Panc1 (cell line): ENCODE data around the gene SNTG2.

ENCODE experiments used
- POLR2AphosphoS5 ChIP-seq: IDR thresholded peaks from 2 replicates; pipeline ENCODE4 v1.6.1; 2012; ENCODE audit warnings: mild to moderate bottlenecking, low read depth, low read length, moderate library complexity
- TF ChIP-seq, protein P1 (sequence below): fragments of 450-650 bp; IDR thresholded peaks from 2 replicates; pipeline ENCODE4 v1.5.1; 2017; ENCODE audit warnings: mild to moderate bottlenecking

DNA sequence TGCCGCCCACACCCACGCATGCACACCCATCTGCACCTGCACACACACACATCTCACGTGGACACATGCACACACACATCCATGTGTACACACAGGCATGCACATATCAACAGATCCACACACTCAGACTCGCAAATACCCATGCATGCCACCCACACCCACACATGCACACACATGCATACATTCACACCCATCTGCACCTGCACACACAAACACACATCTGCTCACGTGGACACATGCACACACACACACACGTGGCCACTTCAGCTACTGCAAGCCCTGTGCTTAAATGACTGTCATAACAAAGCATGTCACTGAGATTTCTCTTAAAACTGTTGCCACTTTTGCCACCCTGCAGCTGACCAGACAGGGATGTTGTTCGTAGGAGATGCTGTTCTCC, 186.6 kb downstream of the SNTG2 start:
- TF ChIP-seq, protein P1, sequence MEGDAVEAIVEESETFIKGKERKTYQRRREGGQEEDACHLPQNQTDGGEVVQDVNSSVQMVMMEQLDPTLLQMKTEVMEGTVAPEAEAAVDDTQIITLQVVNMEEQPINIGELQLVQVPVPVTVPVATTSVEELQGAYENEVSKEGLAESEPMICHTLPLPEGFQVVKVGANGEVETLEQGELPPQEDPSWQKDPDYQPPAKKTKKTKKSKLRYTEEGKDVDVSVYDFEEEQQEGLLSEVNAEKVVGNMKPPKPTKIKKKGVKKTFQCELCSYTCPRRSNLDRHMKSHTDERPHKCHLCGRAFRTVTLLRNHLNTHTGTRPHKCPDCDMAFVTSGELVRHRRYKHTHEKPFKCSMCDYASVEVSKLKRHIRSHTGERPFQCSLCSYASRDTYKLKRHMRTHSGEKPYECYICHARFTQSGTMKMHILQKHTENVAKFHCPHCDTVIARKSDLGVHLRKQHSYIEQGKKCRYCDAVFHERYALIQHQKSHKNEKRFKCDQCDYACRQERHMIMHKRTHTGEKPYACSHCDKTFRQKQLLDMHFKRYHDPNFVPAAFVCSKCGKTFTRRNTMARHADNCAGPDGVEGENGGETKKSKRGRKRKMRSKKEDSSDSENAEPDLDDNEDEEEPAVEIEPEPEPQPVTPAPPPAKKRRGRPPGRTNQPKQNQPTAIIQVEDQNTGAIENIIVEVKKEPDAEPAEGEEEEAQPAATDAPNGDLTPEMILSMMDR, result no peak
- TF ChIP-seq POLR2AphosphoS5, result no peak
